K562 (cell line): ENCODE data around the gene TCF20. TPM values are rescaled to one million over a fixed set of nuclear protein-coding genes. Genes with fewer than 3 reads are reported as not detected.

Experiments
- ATAC-seq: fragments of 200-7000 bp; cut with Tn5 transposase; 3 replicates; pipeline ENCODE4 v1.9.1; 2020; ENCODE audit warnings: moderate library complexity
- Bru-seq: library from RNA; stranded (reverse); fragments of 400-500 nt; gene quantifications from one replicate; lab custom pipeline; 2021; lab: Mats Ljungman, UMichigan
- BruChase-seq, 2 experiments: library from RNA; stranded (reverse); fragments of 400-500 nt; gene quantifications; one replicate each; lab custom pipeline; 2021; lab: Mats Ljungman, UMichigan
- BruUV-seq: library from RNA; stranded (reverse); fragments of 400-500 nt; replicated peaks from 2 replicates; lab custom pipeline; 2021; lab: Mats Ljungman, UMichigan
- CTCF ChIA-PET: fragments of 300-600 bp; formaldehyde crosslinking; extraction: SDS; loops from one replicate; lab custom pipeline; 2021; ENCODE audit warnings: low intra/inter-chr PET ratio; lab: Yijun Ruan, JAX
- POLR2A ChIA-PET: fragments of 300-600, 350-650 bp; sonication (Branson Sonifier 250); formaldehyde crosslinking; extraction: SDS; loops from one replicate; lab custom pipeline; 2021; ENCODE audit warnings: antibody characterized with exemption, inconsistent platforms; lab: Yijun Ruan, JAX
- DNase-seq, 4 experiments: peaks; one replicate each; pipeline versions ENCODE4 v3.0.0 to v3.0.0-alpha.2; 2011 to 2018; ENCODE audit warnings: low spot score in 3 of 4, mixed read lengths in 3 of 4; ENCODE audit errors: extremely low read depth in 1 of 4
- FAIRE-seq: peaks from 2 replicates; lab custom pipeline; 2011; peaks lifted over from hg19 to GRCh38; lab: Jason Lieb, UNC
- H2AFZ ChIP-seq: 2 replicates; pipeline ENCODE4 v1.6.0; 2011; ENCODE audit warnings: low read depth, low read length, control low read depth, inconsistent platforms
- H3K27ac ChIP-seq: fragments of 200-600 bp; 3 replicates; pipeline ENCODE4 v1.8.0; 2011; ENCODE audit warnings: low read depth, mild to moderate bottlenecking, control low read depth, inconsistent platforms, low read length, moderate library complexity, mixed read lengths; ENCODE audit errors: extremely low read depth
- H3K27me3 ChIP-seq, 2 experiments: fragments of 300-600 bp in 1 of 2; 2 replicates in 1 of 2; 3 replicates in 1 of 2; pipeline versions ENCODE4 v1.6.0 to v1.8.0; 2011; ENCODE audit warnings: inconsistent platforms in 2 of 2, low read length in 2 of 2, mild to moderate bottlenecking in 1 of 2, mixed read lengths in 1 of 2, moderate library complexity in 1 of 2; ENCODE audit not compliant: control insufficient read depth in 2 of 2, insufficient read depth in 2 of 2
- H3K36me3 ChIP-seq: fragments of 300-600 bp; 3 replicates; pipeline ENCODE4 v1.8.0; 2011; ENCODE audit warnings: mild to moderate bottlenecking, low read length, inconsistent platforms; ENCODE audit not compliant: control insufficient read depth, insufficient read depth
- H3K4me1 ChIP-seq, 2 experiments: fragments of 200-600 bp in 1 of 2; replicated peaks in 1 of 2; 2 replicates in 1 of 2; 3 replicates in 1 of 2; pipeline versions ENCODE4 v1.5.1 to v1.8.0; 2011; ENCODE audit warnings: inconsistent platforms in 2 of 2, low read length in 2 of 2, mild to moderate bottlenecking in 1 of 2, mixed read lengths in 1 of 2, moderate library complexity in 1 of 2; ENCODE audit not compliant: control insufficient read depth in 2 of 2, insufficient read depth in 2 of 2
- H3K4me2 ChIP-seq: 2 replicates; pipeline ENCODE4 v1.6.1; 2011; ENCODE audit warnings: low read length, control low read depth, inconsistent platforms, mixed read lengths; ENCODE audit not compliant: insufficient read depth
- H3K4me3 ChIP-seq: fragments of 200-600 bp; sonication (generic), shearing (Covaris generic); 2 replicates; pipeline ENCODE4 v1.5.1; 2016; ENCODE audit warnings: control low read depth, inconsistent platforms
- H3K79me2 ChIP-seq: fragments of 200-600 bp; 3 replicates; pipeline ENCODE4 v1.8.0; 2011; ENCODE audit warnings: low read length, inconsistent platforms; ENCODE audit not compliant: control insufficient read depth, insufficient read depth
- H3K9ac ChIP-seq, 2 experiments: 2 replicates each; pipeline versions ENCODE4 v1.6.0 to v1.6.1; 2011; ENCODE audit warnings: low read depth in 2 of 2, low read length in 2 of 2, control low read depth in 1 of 2, inconsistent platforms in 1 of 2, mild to moderate bottlenecking in 1 of 2, mixed read lengths in 1 of 2; ENCODE audit not compliant: insufficient read depth in 1 of 2
- H3K9me1 ChIP-seq: one replicate; pipeline ENCODE4 v1.6.0; 2011; ENCODE audit warnings: inconsistent platforms, mild to moderate bottlenecking, low read length, moderate library complexity; ENCODE audit not compliant: control insufficient read depth, insufficient read depth
- H3K9me3 ChIP-seq: replicated peaks from 2 replicates; pipeline ENCODE4 v1.5.1; 2011; ENCODE audit warnings: low read depth, low read length, inconsistent platforms; ENCODE audit not compliant: control insufficient read depth, insufficient read depth
- H4K20me1 ChIP-seq: replicated peaks from 2 replicates; pipeline ENCODE4 v1.6.1; 2011; ENCODE audit warnings: low read length, inconsistent platforms, mixed read lengths; ENCODE audit not compliant: control insufficient read depth, insufficient read depth
- L3MBTL2 ChIP-seq: fragments of 450-650 bp; IDR thresholded peaks from 2 replicates; pipeline ENCODE4 v1.6.1; 2016; ENCODE audit warnings: mild to moderate bottlenecking, moderate library complexity
- NFIC ChIP-seq: fragments of 450-650 bp; IDR thresholded peaks from 2 replicates; pipeline ENCODE4 v1.6.1; 2017; ENCODE audit warnings: mild to moderate bottlenecking, inconsistent platforms
- PHF8 ChIP-seq: fragments of 200-600 bp; sonication (generic); IDR thresholded peaks from 2 replicates; pipeline ENCODE4 v1.6.1; 2012; ENCODE audit warnings: mixed run types, mild to moderate bottlenecking, inconsistent platforms, low read length, moderate library complexity, borderline replicate concordance
- ZBTB7A ChIP-seq: IDR thresholded peaks from 2 replicates; pipeline ENCODE4 v1.6.1; 2011; ENCODE audit warnings: low read depth, mild to moderate bottlenecking, low read length, moderate library complexity, borderline replicate concordance; ENCODE audit not compliant: control insufficient read depth
- WGBS: fragments of 100-300 bp; shearing (Covaris generic); methylation state at CpG from one replicate; pipeline ENCODE4 v1.1.6; 2016; ENCODE audit warnings: low coverage, mixed read lengths; ENCODE audit not compliant: insufficient coverage; ENCODE audit errors: missing lambda C conversion rate; 5-methylcytosine and 5-hydroxymethylcytosine counted together
- in situ Hi-C: fragments of 300-500 bp; cut with MboI; formaldehyde crosslinking; loops from 4 replicates; pipeline ENCODE4 v1.15.0; 2018; ENCODE audit warnings: inconsistent platforms, mixed read lengths
- intact Hi-C: fragments of 100-400 bp; cut with micrococcal nuclease; formaldehyde crosslinking; loops from 2 replicates; pipeline ENCODE4 v1.14.2; 2022
- long read RNA-seq, 3 experiments: library from polyadenylated mRNA in 2 of 3; library from RNA in 1 of 3; unstranded in 2 of 3; stranded (forward) in 1 of 3; transcript quantifications; one replicate each; pipeline ENCODE4 v2.0.0, GENCODE V29; 2019 to 2022
- polyA minus RNA-seq, 3 experiments: library from RNA; depleted of rRNA, polyadenylated mRNA; stranded (reverse); fragments of >200 nt; gene quantifications; 2 replicates each; pipeline ENCODE4 v1.2.3, GENCODE V29; 2011
- polyA plus RNA-seq, 8 experiments: library from polyadenylated mRNA; depleted of rRNA in 4 of 8; stranded (reverse) in 5 of 8; unstranded in 3 of 8; fragments of >200 nt; fragmentation: Nextera tagmentation in 2 of 8; fragmentation: Illumina TruSeq in 1 of 8; extraction: Ambion mirVana in 2 of 8; extraction: Trizol in 1 of 8; gene quantifications; 2 replicates each; pipeline versions ENCODE4 v1.2.1 to v1.2.3, GENCODE V29; 2011 to 2014; ENCODE audit warnings: inconsistent platforms in 1 of 8, missing spikeins in 1 of 8
- total RNA-seq, 7 experiments: library from RNA; depleted of rRNA in 6 of 7; stranded (reverse); fragments of >200 nt in 6 of 7; fragmentation: Illumina TruSeq in 2 of 7; extraction: Trizol in 2 of 7; gene quantifications; 2 replicates each; pipeline versions ENCODE4 v1.2.1 to v1.2.3, GENCODE V29; 2011 to 2021; ENCODE audit warnings: low replicate concordance in 1 of 7
- TF ChIP-seq, protein P1 (sequence below), 2 experiments: IDR thresholded peaks; 2 replicates each; pipeline ENCODE4 v1.6.1; 2012; ENCODE audit warnings: improper control_type of control experiment in 2 of 2, low read depth in 2 of 2, low read length in 2 of 2, borderline replicate concordance in 1 of 2
- TF ChIP-seq, protein P2 (sequence below): sonication (generic); formaldehyde crosslinking; IDR thresholded peaks from 2 replicates; pipeline ENCODE4 v1.9.0; 2022; ENCODE audit warnings: mild to moderate bottlenecking, missing genetic modification reagents
- TF ChIP-seq, protein P3 (sequence below): fragments of 200-800 bp; sonication (Bioruptor generic); IDR thresholded peaks from 2 replicates; pipeline ENCODE4 v1.6.1; 2017; ENCODE audit warnings: missing genetic modification characterization, missing compliant biosample characterization
- TF ChIP-seq, protein P4 (sequence below): fragments of 450-650 bp; IDR thresholded peaks from 2 replicates; pipeline ENCODE4 v1.6.1; 2016

Gene TCF20
- total RNA-seq (2011; cell fraction: chromatin; rRNA removed; ENCODE audit: low replicate concordance), result 51.3 and 53.3 TPM in 2 replicates
- total RNA-seq (2011; cell fraction: nucleolus; rRNA removed), result 28.7 and 31.3 TPM in 2 replicates
- 20.4 and 27.4 TPM in 2 replicates for total RNA-seq (2011; cell fraction: nucleoplasm; rRNA removed)
- total RNA-seq (2014; rRNA removed) (22.5 and 26.7 TPM in 2 replicates), total RNA-seq (2014; rRNA removed; fragmentation: Illumina TruSeq; extraction: Trizol) (17.5 and 17.6 TPM in 2 replicates), total RNA-seq (2015; rRNA removed; fragmentation: Illumina TruSeq; extraction: Trizol) (19.0 TPM in 2 replicates), total RNA-seq (2021) (37.5 and 43.6 TPM in 2 replicates), polyA plus RNA-seq (2011; rRNA removed) (12.9 and 13.5 TPM in 2 replicates), polyA plus RNA-seq (2014; fragmentation: Illumina TruSeq; extraction: Trizol) (15.9 and 18.6 TPM in 2 replicates), polyA plus RNA-seq (2014; fragmentation: Nextera tagmentation; extraction: Ambion mirVana) (under 1 TPM; 0.35 to 0.44 TPM), polyA plus RNA-seq (2014; rRNA removed) (12.9 and 13.3 TPM in 2 replicates), polyA minus RNA-seq (2011; rRNA and poly(A)+ RNA removed) (38.3 and 38.9 TPM in 2 replicates), Bru-seq, nascent RNA (percentile 68 among the genes with signal in this experiment), BruChase-seq, experiment 1, labeled RNA remaining after a 2-hour chase (percentile 75 among the genes with signal in this experiment), BruChase-seq, experiment 2, labeled RNA remaining after a 6-hour chase (percentile 79 among the genes with signal in this experiment)
- polyA plus RNA-seq (2011; cell fraction: cytosol; rRNA removed), result 11.1 and 12.3 TPM in 2 replicates
- polyA plus RNA-seq (2011; cell fraction: nucleus; rRNA removed), result 10.2 and 12.3 TPM in 2 replicates
- 10.1 and 12.6 TPM in 2 replicates for polyA plus RNA-seq (2012)
- 21.9 and 23.8 TPM in 2 replicates for polyA minus RNA-seq (2011; cell fraction: cytosol; rRNA and poly(A)+ RNA removed)
- 10.5 and 15.9 TPM in 2 replicates for polyA minus RNA-seq (2011; cell fraction: nucleus; rRNA and poly(A)+ RNA removed)
- long read RNA-seq, experiment 1, full-length matches to known transcripts, result 23 of 43 reads
- long read RNA-seq, experiment 1, partial matches to known transcripts, result 2 of 43 reads
- long read RNA-seq, experiment 1, other reads (novel, unspliced or antisense), result 18 of 43 reads
- long read RNA-seq, experiment 2, full-length matches to known transcripts, result 3 of 11 reads
- long read RNA-seq, experiment 2, partial matches to known transcripts, result 2 of 11 reads
- long read RNA-seq, experiment 2, other reads (novel, unspliced or antisense), result 6 of 11 reads
- long read RNA-seq, experiment 3, partial matches to known transcripts, result 1 of 1 reads
- long read RNA-seq, experiment 3, other reads (novel, unspliced or antisense), result 0 of 1 reads

DNA sequence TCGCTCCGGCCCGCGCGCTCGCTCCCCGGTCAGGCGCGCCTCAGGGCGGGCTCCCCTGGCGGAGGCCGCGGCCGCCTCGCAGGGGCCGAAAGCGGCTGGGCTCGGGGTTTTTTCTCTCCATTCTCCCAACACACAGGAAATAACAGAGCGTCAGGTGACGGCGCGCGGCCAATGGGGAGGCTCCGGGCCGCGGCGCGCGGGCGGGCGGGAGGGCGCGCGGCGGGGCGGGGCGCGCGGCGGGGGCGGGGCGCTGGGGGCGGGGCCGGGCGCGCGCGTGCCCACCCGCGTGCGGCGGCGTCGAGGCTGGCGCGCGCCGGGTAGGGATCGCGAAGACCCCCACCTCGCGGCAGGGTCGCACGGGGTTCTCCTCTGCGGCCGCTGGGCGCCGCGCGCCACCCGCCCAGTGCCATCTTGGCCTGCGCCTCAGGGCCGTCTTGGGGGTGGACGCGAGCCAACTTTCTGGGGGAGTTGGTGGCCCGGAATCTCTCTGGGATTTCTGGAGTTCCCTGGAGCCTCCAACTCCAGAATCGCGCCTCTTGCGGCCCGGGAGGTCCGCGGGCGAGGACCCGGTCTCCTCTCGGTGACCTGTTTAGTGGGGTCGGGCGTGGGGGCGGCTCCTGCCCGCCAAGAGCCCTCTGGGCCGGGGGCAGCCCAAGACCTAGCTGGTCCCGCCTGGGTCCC is at the start of gene TCF20:
Gene TCF20, minus strand, starts transcription at position 144 of the 681 bp plus-strand sequence. CDS start 55,348 bp downstream, outside the sequence.
- H3K4me1 ChIP-seq, result peaks cover 12 to 20% of the 10 kb centered on the region in 2 experiments; a peak in 4 of 5 replicates
- ATAC-seq (peak; percentile 70), FAIRE-seq (no peak), DNase-seq (peak; percentile 81 to 88 (median 84))
- peak within 1 kb of the TSS; percentile 83 for H2AFZ ChIP-seq
- in situ Hi-C loops (no loop called here), intact Hi-C loops (no loop called here)
- peaks cover 11% of the 10 kb centered on the region; the same call in 2 of the 3 replicates for H3K36me3 ChIP-seq
- H3K4me2 ChIP-seq, result peak within 1 kb of the TSS; percentile 76
- H3K9ac ChIP-seq, result peak within 1 kb of the TSS; percentile 78 to 95
- no peaks in the 10 kb centered on the region for H3K9me3 ChIP-seq
- H3K27ac ChIP-seq, result peak within 1 kb of the TSS; percentile 82
- H3K79me2 ChIP-seq, result peaks cover 45% of the 10 kb centered on the region
- H3K4me3 ChIP-seq, result peak within 1 kb of the TSS; percentile 94
- no peaks in the 10 kb centered on the region for H3K27me3 ChIP-seq
- BruUV-seq, result no TSS peak
- H4K20me1 ChIP-seq, result peaks cover 15% of the 10 kb centered on the region
- WGBS, result 3% methylated on average over 21 of the region's 91 CpGs
- POLR2A ChIA-PET, result no interaction called here
- no peaks in the 10 kb centered on the region for H3K9me1 ChIP-seq
- CTCF ChIA-PET, result no interaction called here
- TF ChIP-seq L3MBTL2, result peak; percentile 92
- TF ChIP-seq, protein P1, sequence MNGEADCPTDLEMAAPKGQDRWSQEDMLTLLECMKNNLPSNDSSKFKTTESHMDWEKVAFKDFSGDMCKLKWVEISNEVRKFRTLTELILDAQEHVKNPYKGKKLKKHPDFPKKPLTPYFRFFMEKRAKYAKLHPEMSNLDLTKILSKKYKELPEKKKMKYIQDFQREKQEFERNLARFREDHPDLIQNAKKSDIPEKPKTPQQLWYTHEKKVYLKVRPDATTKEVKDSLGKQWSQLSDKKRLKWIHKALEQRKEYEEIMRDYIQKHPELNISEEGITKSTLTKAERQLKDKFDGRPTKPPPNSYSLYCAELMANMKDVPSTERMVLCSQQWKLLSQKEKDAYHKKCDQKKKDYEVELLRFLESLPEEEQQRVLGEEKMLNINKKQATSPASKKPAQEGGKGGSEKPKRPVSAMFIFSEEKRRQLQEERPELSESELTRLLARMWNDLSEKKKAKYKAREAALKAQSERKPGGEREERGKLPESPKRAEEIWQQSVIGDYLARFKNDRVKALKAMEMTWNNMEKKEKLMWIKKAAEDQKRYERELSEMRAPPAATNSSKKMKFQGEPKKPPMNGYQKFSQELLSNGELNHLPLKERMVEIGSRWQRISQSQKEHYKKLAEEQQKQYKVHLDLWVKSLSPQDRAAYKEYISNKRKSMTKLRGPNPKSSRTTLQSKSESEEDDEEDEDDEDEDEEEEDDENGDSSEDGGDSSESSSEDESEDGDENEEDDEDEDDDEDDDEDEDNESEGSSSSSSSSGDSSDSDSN (IDR thresholded peaks at IDR 0.05; ENCODE audit: borderline replicate concordance in 1 of 2, low read depth in 2 of 2, low read length in 2 of 2), result 0 out of 4 replicates have a peak, but pooled peaks of 1 of the 2 experiments have one; percentile 59
- TF ChIP-seq, protein P2, sequence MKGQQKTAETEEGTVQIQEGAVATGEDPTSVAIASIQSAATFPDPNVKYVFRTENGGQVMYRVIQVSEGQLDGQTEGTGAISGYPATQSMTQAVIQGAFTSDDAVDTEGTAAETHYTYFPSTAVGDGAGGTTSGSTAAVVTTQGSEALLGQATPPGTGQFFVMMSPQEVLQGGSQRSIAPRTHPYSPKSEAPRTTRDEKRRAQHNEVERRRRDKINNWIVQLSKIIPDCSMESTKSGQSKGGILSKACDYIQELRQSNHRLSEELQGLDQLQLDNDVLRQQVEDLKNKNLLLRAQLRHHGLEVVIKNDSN (CRISPR knock-in tag), result peak; percentile 56
- TF ChIP-seq, protein P3, sequence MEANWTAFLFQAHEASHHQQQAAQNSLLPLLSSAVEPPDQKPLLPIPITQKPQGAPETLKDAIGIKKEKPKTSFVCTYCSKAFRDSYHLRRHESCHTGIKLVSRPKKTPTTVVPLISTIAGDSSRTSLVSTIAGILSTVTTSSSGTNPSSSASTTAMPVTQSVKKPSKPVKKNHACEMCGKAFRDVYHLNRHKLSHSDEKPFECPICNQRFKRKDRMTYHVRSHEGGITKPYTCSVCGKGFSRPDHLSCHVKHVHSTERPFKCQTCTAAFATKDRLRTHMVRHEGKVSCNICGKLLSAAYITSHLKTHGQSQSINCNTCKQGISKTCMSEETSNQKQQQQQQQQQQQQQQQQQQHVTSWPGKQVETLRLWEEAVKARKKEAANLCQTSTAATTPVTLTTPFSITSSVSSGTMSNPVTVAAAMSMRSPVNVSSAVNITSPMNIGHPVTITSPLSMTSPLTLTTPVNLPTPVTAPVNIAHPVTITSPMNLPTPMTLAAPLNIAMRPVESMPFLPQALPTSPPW (CRISPR knock-in tag), result peak; percentile 62; the same call in 1 of the 2 replicates
- peak; percentile 64; the same call in 1 of the 2 replicates for TF ChIP-seq ZBTB7A
- TF ChIP-seq NFIC, result peak; percentile 83
- TF ChIP-seq, protein P4, sequence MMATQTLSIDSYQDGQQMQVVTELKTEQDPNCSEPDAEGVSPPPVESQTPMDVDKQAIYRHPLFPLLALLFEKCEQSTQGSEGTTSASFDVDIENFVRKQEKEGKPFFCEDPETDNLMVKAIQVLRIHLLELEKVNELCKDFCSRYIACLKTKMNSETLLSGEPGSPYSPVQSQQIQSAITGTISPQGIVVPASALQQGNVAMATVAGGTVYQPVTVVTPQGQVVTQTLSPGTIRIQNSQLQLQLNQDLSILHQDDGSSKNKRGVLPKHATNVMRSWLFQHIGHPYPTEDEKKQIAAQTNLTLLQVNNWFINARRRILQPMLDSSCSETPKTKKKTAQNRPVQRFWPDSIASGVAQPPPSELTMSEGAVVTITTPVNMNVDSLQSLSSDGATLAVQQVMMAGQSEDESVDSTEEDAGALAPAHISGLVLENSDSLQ, result no peak
- TF ChIP-seq PHF8, result peak; percentile 50; the same call in 1 of the 2 replicates
